Measurements from ENCODE around the gene PDE7B. TPM values are rescaled to one million over a fixed set of nuclear protein-coding genes. Genes with fewer than 3 reads are reported as not detected.

PDE7B gene
- total RNA-seq, 1 donor: 25.3 TPM

DNA sequence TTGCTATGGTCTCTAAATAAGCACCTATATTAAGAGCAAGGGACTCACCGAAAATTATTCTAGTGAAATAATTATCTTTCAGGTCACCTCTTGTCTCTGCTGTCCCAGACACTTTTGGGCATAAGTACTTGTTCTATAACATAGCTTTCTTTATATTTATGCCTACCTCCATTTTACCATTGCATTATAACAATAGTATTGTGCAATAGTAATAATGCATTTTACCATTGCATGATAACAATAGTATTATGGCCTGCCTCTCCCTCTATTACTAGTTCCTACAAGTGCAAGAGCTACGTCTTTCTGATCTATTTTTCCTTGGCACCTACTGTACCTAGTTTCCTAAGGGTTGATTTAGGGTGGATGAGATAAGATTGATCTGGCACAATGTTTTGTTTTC, 169.2 kb downstream of the PDE7B start:
- Histone ChIP-seq H3K4me1 (ENCODE audit: insufficient read depth, low read length) (peaks cover 18% of the 10 kb centered on the region), H3K27ac (ENCODE audit: low read depth, low read length) (no peak overlapping the region), H4K20me1 (ENCODE audit: insufficient read depth, low read length) (no peaks in the 10 kb centered on the region), H3K4me3 (ENCODE audit: insufficient read depth, low read length) (no peak overlapping the region), H3K36me3 (ENCODE audit: insufficient read depth, low read length) (no peaks in the 10 kb centered on the region), H3K9me3 (ENCODE audit: low read depth, low read length) (no peaks in the 10 kb centered on the region), H3K4me2 (ENCODE audit: insufficient read depth, low read length) (no peak overlapping the region), H2AFZ (ENCODE audit: low read length) (no peak overlapping the region), H3K79me2 (ENCODE audit: insufficient read depth, low read length) (peaks cover 8% of the 10 kb centered on the region), H3K27me3 (ENCODE audit: insufficient read depth, low read length) (no peaks in the 10 kb centered on the region)
- TF ChIP-seq, protein P1, sequence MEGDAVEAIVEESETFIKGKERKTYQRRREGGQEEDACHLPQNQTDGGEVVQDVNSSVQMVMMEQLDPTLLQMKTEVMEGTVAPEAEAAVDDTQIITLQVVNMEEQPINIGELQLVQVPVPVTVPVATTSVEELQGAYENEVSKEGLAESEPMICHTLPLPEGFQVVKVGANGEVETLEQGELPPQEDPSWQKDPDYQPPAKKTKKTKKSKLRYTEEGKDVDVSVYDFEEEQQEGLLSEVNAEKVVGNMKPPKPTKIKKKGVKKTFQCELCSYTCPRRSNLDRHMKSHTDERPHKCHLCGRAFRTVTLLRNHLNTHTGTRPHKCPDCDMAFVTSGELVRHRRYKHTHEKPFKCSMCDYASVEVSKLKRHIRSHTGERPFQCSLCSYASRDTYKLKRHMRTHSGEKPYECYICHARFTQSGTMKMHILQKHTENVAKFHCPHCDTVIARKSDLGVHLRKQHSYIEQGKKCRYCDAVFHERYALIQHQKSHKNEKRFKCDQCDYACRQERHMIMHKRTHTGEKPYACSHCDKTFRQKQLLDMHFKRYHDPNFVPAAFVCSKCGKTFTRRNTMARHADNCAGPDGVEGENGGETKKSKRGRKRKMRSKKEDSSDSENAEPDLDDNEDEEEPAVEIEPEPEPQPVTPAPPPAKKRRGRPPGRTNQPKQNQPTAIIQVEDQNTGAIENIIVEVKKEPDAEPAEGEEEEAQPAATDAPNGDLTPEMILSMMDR (IDR thresholded peaks at IDR 0.05; ENCODE audit: extremely low read depth, low read depth, low read length): no peak
- DNase-seq (ENCODE audit: insufficient read length, low spot score, missing footprints): no peak

DNA sequence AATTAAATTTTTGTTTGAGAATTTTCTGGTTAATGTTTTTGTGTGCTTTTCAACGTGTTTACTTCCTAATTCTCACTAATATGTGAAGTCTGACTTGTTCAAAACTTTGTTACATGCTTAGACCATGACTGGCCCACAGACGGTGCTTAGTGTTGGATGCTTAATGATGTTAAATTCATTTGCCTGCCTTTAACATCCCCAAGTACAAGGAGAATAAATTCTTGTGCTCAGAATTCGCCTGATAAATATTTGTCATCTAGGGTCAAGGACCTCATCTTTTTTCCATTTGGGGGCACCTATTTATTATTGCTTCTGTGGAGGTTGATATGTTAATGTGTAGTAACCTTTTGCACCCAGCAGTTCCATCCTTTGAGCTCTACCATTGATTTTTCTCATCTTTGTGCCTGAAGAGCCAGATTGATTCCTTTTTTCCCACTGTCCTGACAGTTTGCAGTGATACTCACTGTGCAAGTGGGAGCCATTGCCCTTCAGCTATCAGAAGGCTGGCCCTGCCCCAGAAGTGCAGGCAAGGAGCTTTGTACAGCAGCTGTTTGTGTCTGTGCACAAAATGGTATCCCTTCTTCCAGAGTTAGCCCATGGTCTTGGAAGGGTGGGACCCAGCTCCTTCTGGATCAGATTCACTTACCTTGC, 170.8 kb downstream of the PDE7B start:
- no peaks in the 10 kb centered on the region for H3K27me3 ChIP-seq (ENCODE audit: insufficient read depth, low read length)
- H2AFZ ChIP-seq (ENCODE audit: low read length): no peak overlapping the region
- DNase-seq (ENCODE audit: insufficient read length, low spot score, missing footprints): no peak
- H3K79me2 ChIP-seq (ENCODE audit: insufficient read depth, low read length): peaks cover 4% of the 10 kb centered on the region
- no peaks in the 10 kb centered on the region for H4K20me1 ChIP-seq (ENCODE audit: insufficient read depth, low read length)
- H3K4me1 ChIP-seq (ENCODE audit: insufficient read depth, low read length): peaks cover 5% of the 10 kb centered on the region
- TF ChIP-seq, protein P1 (IDR thresholded peaks at IDR 0.05; ENCODE audit: extremely low read depth, low read depth, low read length): no peak
- H3K9me3 ChIP-seq (ENCODE audit: low read depth, low read length): no peaks in the 10 kb centered on the region
- H3K36me3 ChIP-seq (ENCODE audit: insufficient read depth, low read length): no peaks in the 10 kb centered on the region
- H3K27ac ChIP-seq (ENCODE audit: low read depth, low read length): no peak overlapping the region
- H3K4me2 ChIP-seq (ENCODE audit: insufficient read depth, low read length): no peak overlapping the region
- H3K4me3 ChIP-seq (ENCODE audit: insufficient read depth, low read length): no peak overlapping the region

DNA sequence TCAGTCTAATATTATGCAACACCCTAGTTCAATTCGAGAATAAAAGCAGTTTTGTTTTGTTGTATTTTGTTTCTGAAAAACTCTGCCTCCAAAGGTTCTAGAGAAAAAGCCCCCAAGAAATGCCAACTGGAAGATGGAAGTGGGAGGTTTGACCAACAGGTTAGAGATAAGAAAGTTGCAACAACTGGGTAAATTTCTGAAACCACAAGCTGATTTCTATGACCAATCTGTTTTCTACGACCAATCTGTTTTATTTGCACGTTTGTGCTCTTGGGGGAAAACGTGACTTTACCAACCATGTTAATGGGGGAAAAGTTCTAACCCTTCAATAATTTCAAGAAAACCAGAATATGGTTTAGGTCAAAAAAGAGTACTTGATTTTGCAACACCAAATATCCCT, 173.2 kb downstream of the PDE7B start:
- Histone ChIP-seq H3K4me3 (ENCODE audit: insufficient read depth, low read length) (no peak overlapping the region), H3K79me2 (ENCODE audit: insufficient read depth, low read length) (peaks cover 2% of the 10 kb centered on the region)

DNA sequence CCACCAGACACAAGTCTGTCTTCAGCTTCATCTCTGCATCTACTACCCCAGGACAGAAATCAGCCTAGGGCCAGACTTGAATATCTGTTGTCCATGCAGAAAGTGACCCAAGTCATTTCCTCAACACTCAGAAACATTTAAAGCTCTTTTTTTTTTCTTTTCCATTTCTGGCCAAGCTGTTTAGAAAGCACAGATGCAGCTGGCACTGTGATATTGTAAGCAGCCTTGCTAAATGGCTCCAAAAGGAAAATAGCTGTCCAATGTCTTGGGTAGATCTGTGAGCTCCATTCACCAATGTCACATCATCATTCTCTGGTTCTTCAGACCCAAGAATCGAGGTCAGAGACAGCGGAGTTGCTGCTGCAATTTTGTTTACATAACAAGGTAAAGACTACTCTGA, 174.2 kb downstream of the PDE7B start:
- H3K9me3 ChIP-seq (ENCODE audit: low read depth, low read length): no peaks in the 10 kb centered on the region

More for the DNA sequence above, 173.2 kb downstream of the PDE7B start:
- Histone ChIP-seq H3K27ac (ENCODE audit: low read depth, low read length) (peak overlapping the region; percentile 3), H2AFZ (ENCODE audit: low read length) (peak overlapping the region; percentile 21), H3K36me3 (ENCODE audit: insufficient read depth, low read length) (no peaks in the 10 kb centered on the region), H3K9me3 (ENCODE audit: low read depth, low read length) (no peaks in the 10 kb centered on the region), H4K20me1 (ENCODE audit: insufficient read depth, low read length) (no peaks in the 10 kb centered on the region), H3K4me1 (ENCODE audit: insufficient read depth, low read length) (peaks cover 5% of the 10 kb centered on the region), H3K4me2 (ENCODE audit: insufficient read depth, low read length) (peak overlapping the region; percentile 8), H3K27me3 (ENCODE audit: insufficient read depth, low read length) (no peaks in the 10 kb centered on the region)
- TF ChIP-seq, protein P1 (IDR thresholded peaks at IDR 0.05; ENCODE audit: extremely low read depth, low read depth, low read length): no peak
- DNase-seq (ENCODE audit: insufficient read length, low spot score, missing footprints): no peak

More for the DNA sequence above, 174.2 kb downstream of the PDE7B start:
- Histone ChIP-seq H3K27me3 (ENCODE audit: insufficient read depth, low read length) (no peaks in the 10 kb centered on the region), H3K79me2 (ENCODE audit: insufficient read depth, low read length) (peaks cover 4% of the 10 kb centered on the region), H4K20me1 (ENCODE audit: insufficient read depth, low read length) (no peaks in the 10 kb centered on the region), H3K4me2 (ENCODE audit: insufficient read depth, low read length) (no peak overlapping the region), H3K36me3 (ENCODE audit: insufficient read depth, low read length) (no peaks in the 10 kb centered on the region), H2AFZ (ENCODE audit: low read length) (no peak overlapping the region), H3K27ac (ENCODE audit: low read depth, low read length) (no peak overlapping the region), H3K4me1 (ENCODE audit: insufficient read depth, low read length) (peaks cover 5% of the 10 kb centered on the region), H3K4me3 (ENCODE audit: insufficient read depth, low read length) (no peak overlapping the region)
- TF ChIP-seq, protein P1 (IDR thresholded peaks at IDR 0.05; ENCODE audit: extremely low read depth, low read depth, low read length): no peak
- no peak for DNase-seq (ENCODE audit: insufficient read length, low spot score, missing footprints)

All from osteoblast (primary cell).